Upper lobe of left lung (tissue), 6 donors: ENCODE results near the gene TMEM132E. TPM values are rescaled to one million over a fixed set of nuclear protein-coding genes. Genes with fewer than 3 reads are reported as not detected.

Experiments
- ATAC-seq, 2 donors: fragments of 200-7000 bp; cut with Tn5 transposase; one replicate each; pipeline ENCODE4 v1.9.1; 2022; ENCODE audit warnings: mild to moderate bottlenecking in 2 of 2, moderate library complexity in 2 of 2; ENCODE audit not compliant: low FRiP score in 2 of 2
- DNase-seq, 2 donors: peaks; one replicate each; pipeline ENCODE4 v3.0.0-alpha.2; 2019 to 2020
- H3K27ac ChIP-seq, 4 donors: fragments of 200-600 bp; sonication (generic); one replicate each; pipeline ENCODE4 v1.5.1; 2016 to 2019
- H3K27me3 ChIP-seq, 4 donors: fragments of 200-600 bp; sonication (generic); one replicate each; pipeline ENCODE4 v1.5.1; 2017 to 2019
- H3K36me3 ChIP-seq, 4 donors: fragments of 200-600 bp; sonication (generic); one replicate each; pipeline ENCODE4 v1.5.1; 2016 to 2019
- H3K4me1 ChIP-seq, 4 donors: fragments of 200-600 bp; sonication (generic); one replicate each; pipeline ENCODE4 v1.5.1; 2018 to 2019
- H3K4me3 ChIP-seq, 4 donors: fragments of 200-600 bp; sonication (generic); one replicate each; pipeline ENCODE4 v1.5.1; 2017 to 2019; ENCODE audit warnings: mild to moderate bottlenecking in 2 of 4, moderate library complexity in 1 of 4
- H3K9me3 ChIP-seq, 4 donors: fragments of 200-600 bp; sonication (generic); one replicate each; pipeline ENCODE4 v1.5.1; 2018 to 2019
- CTCF ChIP-seq, 6 experiments: fragments of 450-650 bp in 4 of 6; fragments of 200-600 bp in 2 of 6; sonication (generic) in 2 of 6; IDR thresholded peaks; one replicate each; pipeline ENCODE4 v1.5.1; 2016 to 2019; ENCODE audit warnings: antibody characterized with exemption in 6 of 6
- EP300 ChIP-seq, 4 donors: sonication (generic); formaldehyde crosslinking; IDR thresholded peaks; one replicate each; pipeline ENCODE4 v1.5.1; 2017; ENCODE audit warnings: antibody characterized with exemption in 4 of 4, control low read depth in 2 of 4
- POLR2A ChIP-seq, 4 donors: fragments of 450-650 bp; IDR thresholded peaks; one replicate each; pipeline ENCODE4 v1.5.1; 2016 to 2017; ENCODE audit warnings: antibody characterized with exemption in 4 of 4, mild to moderate bottlenecking in 2 of 4
- POLR2AphosphoS5 ChIP-seq, 2 donors: sonication (generic); formaldehyde crosslinking; IDR thresholded peaks; one replicate each; pipeline ENCODE4 v1.5.1; 2017; ENCODE audit warnings: antibody characterized with exemption in 2 of 2
- WGBS, 2 donors: methylation state at CpG; one replicate each; pipeline ENCODE4 v1.1.5; 2017 to 2018; 5-methylcytosine and 5-hydroxymethylcytosine counted together
- total RNA-seq, 6 donors: library from RNA; depleted of rRNA in 4 of 6; stranded (reverse); fragments of >200 nt in 4 of 6; gene quantifications; one replicate each; pipeline versions ENCODE4 v1.1.0 to v1.2.1, GENCODE V29; 2016 to 2021
- donor health status: DM: no; HTN: no; CAD: no; lungs with moderate emphysema.
- donor health status: DM: no; HTN: yes; CAD: no; lungs with severe emphysema.

TMEM132E gene
- total RNA-seq, 6 donors from 2014 or later, result 0.06 to 0.17 TPM; not detected in 4

- no peak overlapping the region for H3K4me3 ChIP-seq
- WGBS, 2 donors, result 56 to 69% methylated on average over 2 to 3 of the region's 3 CpGs
- DNase-seq, result no peak
Measured at GRCh38 chr17:34644941-34645550, 65.7 kb downstream of the TMEM132E start.

GRCh38 chr17:34645594-34645993 is 66.2 kb downstream of the TMEM132E start:
- Histone ChIP-seq H3K27me3 (no peaks in the 10 kb centered on the region), H3K9me3 (no peaks in the 10 kb centered on the region), H3K27ac (no peak overlapping the region), H3K4me1 (no peaks in the 10 kb centered on the region), H3K4me3 (no peak overlapping the region), H3K36me3 (no peaks in the 10 kb centered on the region)
- DNase-seq (no peak), ATAC-seq (no peak)
- WGBS, 2 donors, result 16 to 30% methylated on average over 2 to 3 of the region's 3 CpGs
- TF ChIP-seq EP300 (IDR thresholded peaks at IDR 0.05) (no peak), CTCF (IDR thresholded peaks at IDR 0.05) (no peak), POLR2A (IDR thresholded peaks at IDR 0.05) (no peak), POLR2AphosphoS5 (IDR thresholded peaks at IDR 0.05) (no peak)

More at GRCh38 chr17:34644941-34645550, 65.7 kb downstream of the TMEM132E start:
- no peak overlapping the region for H3K27ac ChIP-seq
- TF ChIP-seq POLR2A (IDR thresholded peaks at IDR 0.05) (no peak), CTCF (IDR thresholded peaks at IDR 0.05) (no peak), EP300 (IDR thresholded peaks at IDR 0.05) (no peak), POLR2AphosphoS5 (IDR thresholded peaks at IDR 0.05) (no peak)
- no peaks in the 10 kb centered on the region for H3K9me3 ChIP-seq
- ATAC-seq, result no peak
- no peaks in the 10 kb centered on the region for H3K36me3 ChIP-seq
- peaks cover 0 to under 1% (median 0%) of the 10 kb centered on the region in 4 donors for H3K27me3 ChIP-seq
- no peaks in the 10 kb centered on the region for H3K4me1 ChIP-seq

- Histone ChIP-seq H3K4me1 (no peaks in the 10 kb centered on the region), H3K36me3 (no peaks in the 10 kb centered on the region), H3K27ac (no peak overlapping the region), H3K9me3 (no peaks in the 10 kb centered on the region), H3K4me3 (no peak overlapping the region), H3K27me3 (no peaks in the 10 kb centered on the region)
- no peak for TF ChIP-seq EP300 (IDR thresholded peaks at IDR 0.05)
- no peak for TF ChIP-seq CTCF (IDR thresholded peaks at IDR 0.05)
- no peak for TF ChIP-seq POLR2AphosphoS5 (IDR thresholded peaks at IDR 0.05)
- no peak for TF ChIP-seq POLR2A (IDR thresholded peaks at IDR 0.05)
- DNase-seq (no peak), ATAC-seq (no peak)
- 87 to 92% methylated on average over 3 of the region's 3 CpGs for WGBS, 2 donors
Measured at GRCh38 chr17:34647511-34647910, 68.1 kb downstream of the TMEM132E start.

- no peaks in the 10 kb centered on the region for H3K9me3 ChIP-seq
- no peak for TF ChIP-seq EP300 (IDR thresholded peaks at IDR 0.05)
- TF ChIP-seq POLR2AphosphoS5 (IDR thresholded peaks at IDR 0.05), result no peak
- TF ChIP-seq CTCF (IDR thresholded peaks at IDR 0.05), result no peak
- no peak for TF ChIP-seq POLR2A (IDR thresholded peaks at IDR 0.05)
- 63 to 73% methylated on average over 3 to 5 of the region's 5 CpGs for WGBS, 2 donors
- H3K4me3 ChIP-seq, result no peak overlapping the region
- H3K27me3 ChIP-seq, result no peaks in the 10 kb centered on the region
- DNase-seq (no peak), ATAC-seq (no peak)
- H3K27ac ChIP-seq, result no peak overlapping the region
- H3K36me3 ChIP-seq, result no peaks in the 10 kb centered on the region
- H3K4me1 ChIP-seq, result no peaks in the 10 kb centered on the region
Measured at GRCh38 chr17:34650051-34650750, 70.8 kb downstream of the TMEM132E start.
